ENCODE measurements around the gene ACVR1. TPM values are rescaled to one million over a fixed set of nuclear protein-coding genes. Genes with fewer than 3 reads are reported as not detected.

ACVR1 gene
- total RNA-seq, 2 donors from 2014 or later = 25.0 to 35.0 TPM

- no peak overlapping the region for H3K27ac ChIP-seq
- H3K27me3 ChIP-seq (replicated peaks; ENCODE audit: insufficient read depth) = no peaks in the 10 kb centered on the region
- H3K36me3 ChIP-seq = no peaks in the 10 kb centered on the region
- TF ChIP-seq CTCF (IDR thresholded peaks at IDR 0.05) = no peak
- ATAC-seq (ENCODE audit: insufficient number of reproducible peaks, low FRiP score, low read depth) (no peak), DNase-seq (ENCODE audit: low spot score) (no peak)
- H3K4me3 ChIP-seq = no peak overlapping the region
- H3K9me3 ChIP-seq = no peaks in the 10 kb centered on the region
- peaks cover 2 to 11% of the 10 kb centered on the region in 2 donors for H3K4me1 ChIP-seq (ENCODE audit: control insufficient read depth in 1 of 2, low read depth in 2 of 2)
These were observed 29.0 kb upstream of the ACVR1 start for GRCh38 chr2:157905092-157905491.

GRCh38 chr2:157903626-157904025 is 27.5 kb upstream of the ACVR1 start:
- no peaks in the 10 kb centered on the region for H3K9me3 ChIP-seq
- H3K27ac ChIP-seq = no peak overlapping the region

GRCh38 chr2:157903151-157903550 is 27.0 kb upstream of the ACVR1 start:
- Histone ChIP-seq H3K4me3 (no peak overlapping the region), H3K9me3 (no peaks in the 10 kb centered on the region), H3K4me1 (ENCODE audit: control insufficient read depth in 1 of 2, low read depth in 2 of 2) (peaks cover 2 to 11% of the 10 kb centered on the region in 2 donors), H3K36me3 (no peaks in the 10 kb centered on the region), H3K27me3 (replicated peaks; ENCODE audit: insufficient read depth) (no peaks in the 10 kb centered on the region), H3K27ac (no peak overlapping the region)
- DNase-seq (ENCODE audit: low spot score) (no peak), ATAC-seq (ENCODE audit: insufficient number of reproducible peaks, low FRiP score, low read depth) (no peak)
- TF ChIP-seq CTCF (IDR thresholded peaks at IDR 0.05) = no peak

More at GRCh38 chr2:157903626-157904025, 27.5 kb upstream of the ACVR1 start:
- ATAC-seq (ENCODE audit: insufficient number of reproducible peaks, low FRiP score, low read depth) (no peak), DNase-seq (ENCODE audit: low spot score) (no peak)
- no peaks in the 10 kb centered on the region for H3K27me3 ChIP-seq (replicated peaks; ENCODE audit: insufficient read depth)
- H3K4me1 ChIP-seq (ENCODE audit: control insufficient read depth in 1 of 2, low read depth in 2 of 2) = peaks cover 2 to 11% of the 10 kb centered on the region in 2 donors
- TF ChIP-seq CTCF (IDR thresholded peaks at IDR 0.05) = no peak
- H3K4me3 ChIP-seq = no peak overlapping the region
- no peaks in the 10 kb centered on the region for H3K36me3 ChIP-seq

GRCh38 chr2:157902692-157903091 is 26.6 kb upstream of the ACVR1 start:
- H3K9me3 ChIP-seq = no peaks in the 10 kb centered on the region
- ATAC-seq (ENCODE audit: insufficient number of reproducible peaks, low FRiP score, low read depth) (no peak), DNase-seq (ENCODE audit: low spot score) (no peak)
- TF ChIP-seq CTCF (IDR thresholded peaks at IDR 0.05) = no peak
- H3K27ac ChIP-seq = no peak overlapping the region
- no peaks in the 10 kb centered on the region for H3K27me3 ChIP-seq (replicated peaks; ENCODE audit: insufficient read depth)
- no peaks in the 10 kb centered on the region for H3K36me3 ChIP-seq
- H3K4me1 ChIP-seq (ENCODE audit: control insufficient read depth in 1 of 2, low read depth in 2 of 2) = peaks cover 2 to 11% of the 10 kb centered on the region in 2 donors
- no peak overlapping the region for H3K4me3 ChIP-seq

DNA sequence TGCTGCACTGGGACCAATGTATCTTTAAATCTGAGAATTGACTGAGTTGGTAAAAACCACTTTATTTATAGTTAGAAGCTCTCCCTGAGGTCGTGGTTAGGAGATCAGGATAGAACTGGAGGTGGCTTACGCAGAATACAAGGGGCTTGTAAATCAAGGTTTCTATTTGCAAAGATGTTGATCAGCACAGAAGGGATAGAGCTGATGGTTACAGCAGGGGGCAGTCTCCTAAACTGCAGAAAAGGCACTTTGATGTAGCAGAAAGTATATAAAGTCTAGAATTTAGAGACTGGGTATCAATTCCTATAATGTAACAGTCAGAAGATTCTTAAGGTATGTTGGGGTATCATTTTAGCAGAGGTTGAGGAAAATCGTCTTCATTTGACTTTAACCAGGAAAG is 25.2 kb upstream of the ACVR1 start:
- Histone ChIP-seq H3K36me3 (no peaks in the 10 kb centered on the region), H3K4me3 (no peak overlapping the region), H3K27me3 (replicated peaks; ENCODE audit: insufficient read depth) (no peaks in the 10 kb centered on the region), H3K9me3 (no peaks in the 10 kb centered on the region), H3K4me1 (ENCODE audit: control insufficient read depth in 1 of 2, low read depth in 2 of 2) (peaks cover 2 to 11% of the 10 kb centered on the region in 2 donors), H3K27ac (no peak overlapping the region)
- no peak for ATAC-seq (ENCODE audit: insufficient number of reproducible peaks, low FRiP score, low read depth)
- DNase-seq (ENCODE audit: low spot score) = no peak
- TF ChIP-seq CTCF (IDR thresholded peaks at IDR 0.05) = no peak

All from thoracic aorta (tissue), 2 donors.